Colonic mucosa (tissue), 4 donors: ENCODE data around the gene MOBP. TPM values are rescaled to one million over a fixed set of nuclear protein-coding genes. Genes with fewer than 3 reads are reported as not detected.

ENCODE experiments used
- DNase-seq: peaks from one replicate; pipeline ENCODE4 v3.0.0-alpha.2; 2020
- H3K27ac ChIP-seq: fragments of 200-600 bp; one replicate; pipeline ENCODE4 v1.8.0; 2021
- H3K27me3 ChIP-seq: fragments of 200-600 bp; one replicate; pipeline ENCODE4 v1.8.0; 2021
- H3K36me3 ChIP-seq: fragments of 200-600 bp; one replicate; pipeline ENCODE4 v1.8.0; 2021
- H3K4me1 ChIP-seq: fragments of 200-600 bp; one replicate; pipeline ENCODE4 v1.8.0; 2021; ENCODE audit warnings: mild to moderate bottlenecking
- H3K4me3 ChIP-seq: fragments of 200-600 bp; one replicate; pipeline ENCODE4 v1.8.0; 2021
- H3K9ac ChIP-seq, 2 donors: one replicate each; pipeline ENCODE4 v1.7.0; 2013; ENCODE audit warnings: control low read depth in 2 of 2, low read depth in 2 of 2, low read length in 2 of 2
- H3K9me3 ChIP-seq: fragments of 200-600 bp; one replicate; pipeline ENCODE4 v1.8.0; 2021
- CTCF ChIP-seq: fragments of 200-600 bp; IDR thresholded peaks from one replicate; pipeline ENCODE4 v1.8.0; 2022; ENCODE audit warnings: antibody characterized with exemption, mild to moderate bottlenecking
- intact Hi-C: fragments of 100-400 bp; cut with DNase I; formaldehyde crosslinking; loops from one replicate; pipeline ENCODE4 v1.14.1; 2022
- total RNA-seq, 2 donors: library from RNA; stranded (reverse); fragmentation: NEBNext Ultra II Directional in 1 of 2; extraction: Animal tissue kit (Norgen Biotek cat#: 25700) in 1 of 2; gene quantifications; one replicate each; pipeline ENCODE4 v1.2.1, GENCODE V29; 2021
- donor health status: healthy.
- donor health status: DM: no; HTN: no; CAD: no.
- donor health status: DM: no; HTN: no; CAD: no.

Gene MOBP
- total RNA-seq, 2 donors from 2014 or later = 0.56 to 0.72 TPM

GRCh38 chr3:39541442-39541841 lies 74.0 kb downstream of the MOBP start:
- intact Hi-C loops = loop anchor here (10.0 kb wide), 1 partner anchor 633 kb away; no protein-coding TSS in a partner anchor
- Histone ChIP-seq H3K9me3 (no peaks in the 10 kb centered on the region), H3K4me1 (no peaks in the 10 kb centered on the region), H3K36me3 (no peaks in the 10 kb centered on the region), H3K27ac (no peak overlapping the region), H3K4me3 (no peak overlapping the region), H3K9ac (no peak overlapping the region), H3K27me3 (no peaks in the 10 kb centered on the region)
- TF ChIP-seq CTCF = no peak
- DNase-seq = no peak

GRCh38 chr3:39541917-39542329 lies 74.4 kb downstream of the MOBP start:
- intact Hi-C loops = loop anchor here (10.0 kb wide), 1 partner anchor 633 kb away; no protein-coding TSS in a partner anchor
- H3K27ac ChIP-seq = no peak overlapping the region
- H3K27me3 ChIP-seq = no peaks in the 10 kb centered on the region
- H3K36me3 ChIP-seq = no peaks in the 10 kb centered on the region
- no peak for DNase-seq
- no peaks in the 10 kb centered on the region for H3K9me3 ChIP-seq
- no peaks in the 10 kb centered on the region for H3K4me1 ChIP-seq
- H3K9ac ChIP-seq = no peak overlapping the region
- no peak overlapping the region for H3K4me3 ChIP-seq
- peak; percentile 33 for TF ChIP-seq CTCF

- no peak for DNase-seq
- TF ChIP-seq CTCF = no peak
- no peaks in the 10 kb centered on the region for H3K4me1 ChIP-seq
- no peaks in the 10 kb centered on the region for H3K9me3 ChIP-seq
- no peak overlapping the region for H3K4me3 ChIP-seq
- no peaks in the 10 kb centered on the region for H3K27me3 ChIP-seq
- H3K36me3 ChIP-seq = no peaks in the 10 kb centered on the region
- no peak overlapping the region for H3K9ac ChIP-seq
- H3K27ac ChIP-seq = no peak overlapping the region
- intact Hi-C loops = loop anchor here (10.0 kb wide), 1 partner anchor 632 kb away; no protein-coding TSS in a partner anchor
Measured at GRCh38 chr3:39542588-39542988, 75.1 kb downstream of the MOBP start.

- no peak overlapping the region for H3K27ac ChIP-seq
- TF ChIP-seq CTCF = no peak
Measured at GRCh38 chr3:39548282-39548681, 80.8 kb downstream of the MOBP start.

GRCh38 chr3:39550354-39551051 lies 83.0 kb downstream of the MOBP start:
- Histone ChIP-seq H3K4me3 (no peak overlapping the region), H3K9ac (no peak overlapping the region), H3K4me1 (no peaks in the 10 kb centered on the region), H3K36me3 (no peaks in the 10 kb centered on the region), H3K27ac (no peak overlapping the region), H3K9me3 (no peaks in the 10 kb centered on the region), H3K27me3 (no peaks in the 10 kb centered on the region)
- intact Hi-C loops = no loop called here
- no peak for DNase-seq
- no peak for TF ChIP-seq CTCF

More at GRCh38 chr3:39548282-39548681, 80.8 kb downstream of the MOBP start:
- no peak overlapping the region for H3K9ac ChIP-seq
- no peak for DNase-seq
- no peak overlapping the region for H3K4me3 ChIP-seq
- H3K27me3 ChIP-seq = no peaks in the 10 kb centered on the region
- H3K4me1 ChIP-seq = no peaks in the 10 kb centered on the region
- H3K9me3 ChIP-seq = no peaks in the 10 kb centered on the region
- intact Hi-C loops = loop anchor here (10.0 kb wide), 1 partner anchor 627 kb away; no protein-coding TSS in a partner anchor
- H3K36me3 ChIP-seq = no peaks in the 10 kb centered on the region

Other genes with a start within 250 kb of the MOBP start
- under 1 TPM; 0.57 to 0.66 TPM for gene CX3CR1, start 187.6 kb upstream of the MOBP start, total RNA-seq
- under 1 TPM; 0.29 to 0.47 TPM for gene CCR8, start 138.0 kb upstream of the MOBP start, total RNA-seq
- 10 to 100 TPM; 41.7 to 45.5 TPM for gene SLC25A38, start 84.3 kb upstream of the MOBP start, total RNA-seq
- 1,000 to 10,000 TPM in 1 of 2 donors, 100 to 1,000 TPM in 1; 896 to 1,381 TPM for gene RPSA, start 61.0 kb upstream of the MOBP start, total RNA-seq